Stomach (tissue), 4 donors: Measurements from ENCODE around the gene LRIT3.
A peak's percentile ranks its signal among the peaks of the same experiment; 100 is the strongest.

Source experiments
- CTCF ChIP-seq, 7 experiments: fragments of 450-650 bp in 4 of 7; fragments of 200-600 bp in 3 of 7; sonication (generic) in 3 of 7; IDR thresholded peaks; one replicate each; pipeline ENCODE4 v1.5.1; 2016 to 2019; ENCODE audit warnings: antibody characterized with exemption in 7 of 7, control low read depth in 2 of 7, mild to moderate bottlenecking in 1 of 7
- POLR2A ChIP-seq, 4 donors: fragments of 450-650 bp; IDR thresholded peaks; one replicate each; pipeline ENCODE4 v1.6.1; 2016; ENCODE audit warnings: antibody characterized with exemption in 4 of 4, control low read depth in 2 of 4, mild to moderate bottlenecking in 1 of 4, moderate library complexity in 1 of 4

DNA sequence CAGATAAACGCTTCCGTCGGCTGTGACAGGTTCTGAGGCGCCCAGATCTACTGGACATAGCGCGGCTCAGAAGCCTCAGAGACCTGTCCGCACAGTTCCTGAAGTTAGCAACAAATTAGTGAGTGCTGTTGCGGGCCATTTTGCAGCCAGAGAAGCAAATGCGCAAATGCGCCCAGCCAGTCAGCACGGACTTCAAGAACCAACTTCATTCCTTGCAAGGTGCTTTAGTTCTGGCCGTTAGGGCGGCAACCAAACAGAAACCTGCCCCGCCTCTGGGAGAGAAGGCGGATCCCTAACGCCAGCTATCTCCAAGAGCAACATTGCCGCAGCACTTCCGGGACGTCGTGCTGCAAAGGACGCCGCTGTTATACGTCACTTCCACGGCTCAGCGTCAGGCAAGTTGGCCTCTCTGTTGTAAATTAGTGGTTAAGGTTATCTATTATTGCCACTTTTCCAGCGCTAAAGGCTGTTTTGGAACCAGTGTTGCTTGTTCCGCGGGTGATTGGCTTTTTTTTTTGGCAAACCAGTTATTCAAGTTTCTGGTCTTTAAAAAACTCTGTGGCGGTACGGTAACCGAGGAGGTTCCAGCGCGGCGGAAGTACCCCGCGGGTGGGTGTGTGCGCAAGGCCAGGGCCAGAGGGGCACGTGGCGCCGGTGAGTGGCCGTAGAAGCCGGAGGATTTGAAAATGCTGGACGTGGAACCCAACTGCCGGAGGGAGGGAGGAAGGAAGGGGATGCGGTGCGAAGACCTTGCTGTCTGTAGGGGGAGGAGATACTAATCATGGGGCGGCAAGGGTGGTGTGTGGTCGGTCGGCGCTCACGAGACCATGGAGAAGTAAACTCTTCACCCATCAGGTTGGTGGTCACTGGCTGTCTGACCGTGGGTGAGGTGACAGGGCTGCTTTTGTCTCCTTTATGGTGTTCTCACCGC, 32.5 kb upstream of the LRIT3 start, which contains the start of gene GAR1:
- TF ChIP-seq CTCF (IDR thresholded peaks at IDR 0.05) (no peak), POLR2A (IDR thresholded peaks at IDR 0.05) (peak in 1 of 4 donors; percentile 29)
